ENCODE measurements around the gene B4GALT5. TPM values are rescaled to one million over a fixed set of nuclear protein-coding genes. Genes with fewer than 3 reads are reported as not detected.

B4GALT5 gene
- total RNA-seq, 3 donors from 2014 or later = 16.8 to 33.8 (median 22.1) TPM

- H3K4me1 ChIP-seq = peaks cover 9 to 13% of the 10 kb centered on the region in 2 donors
- H3K27ac ChIP-seq = peak overlapping the region; percentile 25 to 70
- DNase-seq (ENCODE audit: low spot score in 2 of 2) = no peak
- H3K27me3 ChIP-seq = no peaks in the 10 kb centered on the region
- intact Hi-C loops (cut with DNase I; ENCODE audit: low total_unique reads) = no loop called here
- no peaks in the 10 kb centered on the region for H3K9me3 ChIP-seq
- no peaks in the 10 kb centered on the region for H3K36me3 ChIP-seq
- TF ChIP-seq POLR2AphosphoS5 (IDR thresholded peaks at IDR 0.05) = no peak
- TF ChIP-seq POLR2A (IDR thresholded peaks at IDR 0.05) = no peak
- no peak for TF ChIP-seq CTCF (IDR thresholded peaks at IDR 0.05)
- H3K4me3 ChIP-seq = no peak overlapping the region
Observed at GRCh38 chr20:49752201-49752903, 38.7 kb upstream of the B4GALT5 start.

- intact Hi-C loops (cut with DNase I; ENCODE audit: low total_unique reads) = no loop called here
- H3K4me3 ChIP-seq = no peak overlapping the region
- no peaks in the 10 kb centered on the region for H3K36me3 ChIP-seq
- TF ChIP-seq POLR2AphosphoS5 (IDR thresholded peaks at IDR 0.05) (peak in 2 of 3 donors; percentile 14 to 16), POLR2A (IDR thresholded peaks at IDR 0.05) (no peak)
- no peaks in the 10 kb centered on the region for H3K27me3 ChIP-seq
- no peaks in the 10 kb centered on the region for H3K9me3 ChIP-seq
- peak overlapping the region; percentile 70 to 77 for H3K27ac ChIP-seq
- H3K4me1 ChIP-seq = peaks cover 9 to 13% of the 10 kb centered on the region in 2 donors
- DNase-seq (ENCODE audit: low spot score in 2 of 2) = peak in 1 of 2 donors; percentile 58
Observed at GRCh38 chr20:49751397-49751736, 37.7 kb upstream of the B4GALT5 start.

GRCh38 chr20:49750611-49751396 lies 37.1 kb upstream of the B4GALT5 start:
- Histone ChIP-seq H3K36me3 (no peaks in the 10 kb centered on the region), H3K27ac (peak overlapping the region; percentile 70 to 77), H3K27me3 (no peaks in the 10 kb centered on the region), H3K4me3 (peak overlapping the region in 1 of 3 donors; percentile 25), H3K4me1 (peaks cover 9 to 13% of the 10 kb centered on the region in 2 donors), H3K9me3 (no peaks in the 10 kb centered on the region)
- no peak for DNase-seq (ENCODE audit: low spot score in 2 of 2)
- TF ChIP-seq POLR2AphosphoS5 (IDR thresholded peaks at IDR 0.05) (no peak), CTCF (IDR thresholded peaks at IDR 0.05) (no peak), POLR2A (IDR thresholded peaks at IDR 0.05) (no peak)
- intact Hi-C loops (cut with DNase I; ENCODE audit: low total_unique reads) = no loop called here

GRCh38 chr20:49749625-49750024 lies 35.9 kb upstream of the B4GALT5 start:
- Histone ChIP-seq H3K36me3 (no peaks in the 10 kb centered on the region), H3K27me3 (no peaks in the 10 kb centered on the region), H3K4me3 (no peak overlapping the region), H3K9me3 (no peaks in the 10 kb centered on the region), H3K27ac (no peak overlapping the region), H3K4me1 (peaks cover 9 to 13% of the 10 kb centered on the region in 2 donors)
- intact Hi-C loops (cut with DNase I; ENCODE audit: low total_unique reads) = no loop called here
- no peak for DNase-seq (ENCODE audit: low spot score in 2 of 2)
- TF ChIP-seq CTCF (IDR thresholded peaks at IDR 0.05) = no peak
- TF ChIP-seq POLR2A (IDR thresholded peaks at IDR 0.05) = no peak
- no peak for TF ChIP-seq POLR2AphosphoS5 (IDR thresholded peaks at IDR 0.05)

GRCh38 chr20:49748525-49748838 lies 34.8 kb upstream of the B4GALT5 start:
- Histone ChIP-seq H3K27me3 (no peaks in the 10 kb centered on the region), H3K4me3 (no peak overlapping the region), H3K27ac (peak overlapping the region; percentile 89 to 91), H3K36me3 (no peaks in the 10 kb centered on the region), H3K9me3 (no peaks in the 10 kb centered on the region), H3K4me1 (peaks cover 9 to 13% of the 10 kb centered on the region in 2 donors)
- intact Hi-C loops (cut with DNase I; ENCODE audit: low total_unique reads) = no loop called here
- no peak for TF ChIP-seq POLR2A (IDR thresholded peaks at IDR 0.05)
- TF ChIP-seq CTCF (IDR thresholded peaks at IDR 0.05) = no peak
- TF ChIP-seq POLR2AphosphoS5 (IDR thresholded peaks at IDR 0.05) = no peak
- DNase-seq (ENCODE audit: low spot score in 2 of 2) = no peak

Data from breast epithelium (tissue), 4 donors.